GM18502 (cell line): Measurements from ENCODE around the gene PALLD.

Experiments used
- ATAC-seq: cut with Tn5 transposase; IDR thresholded peaks from one replicate; pipeline ENCODE4 v1.9.1; 2021; ENCODE audit warnings: mild to moderate bottlenecking; ENCODE audit not compliant: unreplicated experiment, poor library complexity

The PALLD gene

GRCh38 chr4:168853770-168854169, 356.9 kb downstream of the PALLD start:
- peak; percentile 64 for ATAC-seq

- no peak for ATAC-seq
Observed at GRCh38 chr4:168854350-168854921, 357.6 kb downstream of the PALLD start.

- no peak for ATAC-seq
Observed at GRCh38 chr4:168856312-168856711, 359.5 kb downstream of the PALLD start.

GRCh38 chr4:168857009-168857408, 360.2 kb downstream of the PALLD start:
- no peak for ATAC-seq

GRCh38 chr4:168857546-168858314, 360.9 kb downstream of the PALLD start:
- no peak for ATAC-seq

GRCh38 chr4:168859100-168859499, 362.2 kb downstream of the PALLD start:
- ATAC-seq = no peak

- ATAC-seq = peak; percentile 97
Observed at GRCh38 chr4:168859888-168860694, 363.2 kb downstream of the PALLD start.

GRCh38 chr4:168860827-168861226, 364.0 kb downstream of the PALLD start:
- no peak for ATAC-seq

- no peak for ATAC-seq
Observed at GRCh38 chr4:168863719-168864647, 367.1 kb downstream of the PALLD start.

GRCh38 chr4:168864821-168865541, 368.1 kb downstream of the PALLD start:
- no peak for ATAC-seq

GRCh38 chr4:168865854-168866253, 369.0 kb downstream of the PALLD start:
- ATAC-seq = no peak

GRCh38 chr4:168866635-168867034, 369.8 kb downstream of the PALLD start:
- no peak for ATAC-seq

GRCh38 chr4:168867128-168867527, 370.3 kb downstream of the PALLD start:
- ATAC-seq = no peak

GRCh38 chr4:168868044-168868781, 371.4 kb downstream of the PALLD start:
- peak; percentile 47 for ATAC-seq

GRCh38 chr4:168868802-168869201, 371.9 kb downstream of the PALLD start:
- ATAC-seq = no peak

GRCh38 chr4:168870004-168870403, 373.2 kb downstream of the PALLD start:
- ATAC-seq = no peak

- no peak for ATAC-seq
Observed at GRCh38 chr4:168871632-168872031, 374.8 kb downstream of the PALLD start.

- ATAC-seq = no peak
Observed at GRCh38 chr4:168874083-168874482, 377.2 kb downstream of the PALLD start.

- ATAC-seq = no peak
Observed at GRCh38 chr4:168876106-168876505, 379.3 kb downstream of the PALLD start.
